ENCODE data around the gene NT5DC1. TPM values are rescaled to one million over a fixed set of nuclear protein-coding genes. Genes with fewer than 3 reads are reported as not detected.

The NT5DC1 gene
- total RNA-seq, 1 donor from 2014 or later: 29.7 TPM

DNA sequence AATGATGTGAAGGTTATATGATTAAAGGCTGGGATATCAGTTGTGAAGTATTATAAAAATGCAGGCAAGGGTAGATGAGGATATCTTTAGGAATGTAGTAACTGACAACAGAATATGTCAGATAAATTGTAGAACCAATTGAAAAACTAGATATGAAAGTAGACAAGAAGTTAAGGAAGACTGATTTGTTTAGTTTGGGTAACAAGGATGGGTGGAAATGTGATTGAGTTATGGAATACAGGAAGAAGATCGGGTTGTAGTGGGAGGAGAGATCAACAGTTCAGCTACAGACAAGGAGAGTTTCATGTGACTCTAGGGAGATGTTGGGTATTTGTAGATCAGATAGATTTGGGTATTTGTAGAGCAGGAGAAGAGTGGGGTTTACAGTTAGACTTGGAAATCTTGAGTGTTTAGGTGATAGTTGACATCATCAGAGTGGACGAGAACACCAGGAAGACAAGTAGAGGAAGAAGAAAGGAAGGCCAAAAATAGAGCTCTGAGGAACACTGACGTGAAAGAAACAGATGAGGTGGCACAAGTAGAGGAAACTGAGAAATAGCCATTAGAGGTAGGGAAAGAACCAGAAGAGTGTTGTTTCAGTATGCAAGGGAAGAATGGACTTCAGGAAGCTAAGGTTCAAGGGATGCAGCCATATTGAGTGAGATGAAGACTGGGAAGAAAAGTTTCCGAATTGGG lies 191.2 kb downstream of the NT5DC1 start:
- Mint-ChIP-seq H3K4me3 (ENCODE audit: unreplicated experiment) (no peak overlapping the region), H3K27ac (ENCODE audit: unreplicated experiment) (no peak overlapping the region), H3K9me3 (ENCODE audit: unreplicated experiment) (no peaks in the 10 kb centered on the region), H3K36me3 (ENCODE audit: low read depth, unreplicated experiment) (no peaks in the 10 kb centered on the region), H3K4me1 (ENCODE audit: low read depth, unreplicated experiment) (no peaks in the 10 kb centered on the region), H3K27me3 (ENCODE audit: low read depth, unreplicated experiment) (no peaks in the 10 kb centered on the region)
- Histone ChIP-seq H3K4me2 (ENCODE audit: low read length) (no peak overlapping the region), H4K20me1 (ENCODE audit: insufficient read depth, low read length) (no peaks in the 10 kb centered on the region), H3K27ac (ENCODE audit: low read depth, low read length) (no peak overlapping the region), H3K9me3 (ENCODE audit: insufficient read depth, low read depth, low read length) (no peaks in the 10 kb centered on the region), H3K4me1 (ENCODE audit: insufficient read depth, low read length) (no peaks in the 10 kb centered on the region), H3K36me3 (ENCODE audit: insufficient read depth, low read length) (no peaks in the 10 kb centered on the region), H3K27me3 (ENCODE audit: insufficient read depth, low read length) (no peaks in the 10 kb centered on the region), H2AFZ (ENCODE audit: low read depth, low read length) (no peak overlapping the region), H3K4me3 (ENCODE audit: insufficient read depth, low read depth, low read length) (no peak overlapping the region), H3K9ac (ENCODE audit: low read length) (no peak overlapping the region), H3K79me2 (ENCODE audit: insufficient read depth, low read length) (no peaks in the 10 kb centered on the region)
- TF ChIP-seq EZH2 (IDR thresholded peaks at IDR 0.05; ENCODE audit: insufficient read depth, low read length) (no peak), CTCF (IDR thresholded peaks at IDR 0.05; ENCODE audit: insufficient read depth, low read depth, low read length) (no peak)
- DNase-seq (ENCODE audit: low read depth): peak; percentile 19
- FAIRE-seq: peak; percentile 34

GRCh38 chr6:116292553-116292952 lies 191.9 kb downstream of the NT5DC1 start:
- Histone ChIP-seq H3K4me3 (ENCODE audit: insufficient read depth, low read depth, low read length) (no peak overlapping the region), H3K4me2 (ENCODE audit: low read length) (no peak overlapping the region), H3K9ac (ENCODE audit: low read length) (no peak overlapping the region), H3K36me3 (ENCODE audit: insufficient read depth, low read length) (no peaks in the 10 kb centered on the region), H3K9me3 (ENCODE audit: insufficient read depth, low read depth, low read length) (no peaks in the 10 kb centered on the region), H4K20me1 (ENCODE audit: insufficient read depth, low read length) (no peaks in the 10 kb centered on the region), H3K27me3 (ENCODE audit: insufficient read depth, low read length) (no peaks in the 10 kb centered on the region), H2AFZ (ENCODE audit: low read depth, low read length) (no peak overlapping the region), H3K79me2 (ENCODE audit: insufficient read depth, low read length) (no peaks in the 10 kb centered on the region), H3K27ac (ENCODE audit: low read depth, low read length) (no peak overlapping the region), H3K4me1 (ENCODE audit: insufficient read depth, low read length) (no peaks in the 10 kb centered on the region)
- Mint-ChIP-seq H3K27ac (ENCODE audit: unreplicated experiment) (no peak overlapping the region), H3K4me3 (ENCODE audit: unreplicated experiment) (no peak overlapping the region), H3K27me3 (ENCODE audit: low read depth, unreplicated experiment) (no peaks in the 10 kb centered on the region), H3K4me1 (ENCODE audit: low read depth, unreplicated experiment) (no peaks in the 10 kb centered on the region), H3K9me3 (ENCODE audit: unreplicated experiment) (no peaks in the 10 kb centered on the region), H3K36me3 (ENCODE audit: low read depth, unreplicated experiment) (no peaks in the 10 kb centered on the region)
- TF ChIP-seq EZH2 (IDR thresholded peaks at IDR 0.05; ENCODE audit: insufficient read depth, low read length) (no peak), CTCF (IDR thresholded peaks at IDR 0.05; ENCODE audit: insufficient read depth, low read depth, low read length) (no peak)
- DNase-seq (ENCODE audit: low read depth) (no peak), FAIRE-seq (no peak)

DNA sequence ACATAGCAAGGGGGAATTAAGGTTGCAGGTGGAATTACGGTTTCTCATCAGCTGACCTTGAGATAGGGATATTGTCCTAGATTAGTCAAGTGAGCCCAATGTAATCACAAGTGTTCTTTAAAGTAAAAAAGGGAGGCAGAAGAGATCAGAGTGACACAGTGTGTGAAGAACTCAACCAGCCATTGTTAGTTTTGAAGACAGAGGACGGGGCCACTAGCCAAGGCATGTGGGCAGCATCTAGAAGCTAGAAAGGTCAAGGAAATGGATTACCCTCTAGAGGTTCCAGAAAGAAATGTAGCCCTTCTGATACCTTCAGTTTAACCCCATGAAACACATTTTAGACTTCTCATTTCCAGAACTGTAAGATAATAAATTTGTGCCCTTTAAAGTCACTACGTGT lies 197.6 kb downstream of the NT5DC1 start:
- FAIRE-seq: no peak
- no peaks in the 10 kb centered on the region for H3K36me3 ChIP-seq (ENCODE audit: insufficient read depth, low read length)

More for the DNA sequence above, 197.6 kb downstream of the NT5DC1 start:
- Histone ChIP-seq H3K9me3 (ENCODE audit: insufficient read depth, low read depth, low read length) (no peaks in the 10 kb centered on the region), H3K27me3 (ENCODE audit: insufficient read depth, low read length) (no peaks in the 10 kb centered on the region), H3K79me2 (ENCODE audit: insufficient read depth, low read length) (no peaks in the 10 kb centered on the region), H3K27ac (ENCODE audit: low read depth, low read length) (no peak overlapping the region), H3K9ac (ENCODE audit: low read length) (no peak overlapping the region), H3K4me1 (ENCODE audit: insufficient read depth, low read length) (no peaks in the 10 kb centered on the region), H2AFZ (ENCODE audit: low read depth, low read length) (no peak overlapping the region), H3K4me3 (ENCODE audit: insufficient read depth, low read depth, low read length) (no peak overlapping the region), H3K4me2 (ENCODE audit: low read length) (no peak overlapping the region), H4K20me1 (ENCODE audit: insufficient read depth, low read length) (no peaks in the 10 kb centered on the region)
- DNase-seq (ENCODE audit: low read depth): no peak
- no peak for TF ChIP-seq CTCF (IDR thresholded peaks at IDR 0.05; ENCODE audit: insufficient read depth, low read depth, low read length)
- no peak overlapping the region for H3K4me3 Mint-ChIP-seq (ENCODE audit: unreplicated experiment)
- H3K4me1 Mint-ChIP-seq (ENCODE audit: low read depth, unreplicated experiment): no peaks in the 10 kb centered on the region
- peaks cover 4% of the 10 kb centered on the region for H3K9me3 Mint-ChIP-seq (ENCODE audit: unreplicated experiment)
- H3K36me3 Mint-ChIP-seq (ENCODE audit: low read depth, unreplicated experiment): peaks cover 2% of the 10 kb centered on the region
- no peaks in the 10 kb centered on the region for H3K27me3 Mint-ChIP-seq (ENCODE audit: low read depth, unreplicated experiment)
- no peak overlapping the region for H3K27ac Mint-ChIP-seq (ENCODE audit: unreplicated experiment)

All from astrocyte (in vitro differentiated cells and primary cell).